MCF 10A (cell line): ENCODE measurements around the gene FERMT3. TPM values are rescaled to one million over a fixed set of nuclear protein-coding genes. Genes with fewer than 3 reads are reported as not detected.

Source experiments
- BruUV-seq: library from RNA; stranded (reverse); fragments of 400-500 nt; replicated peaks from 2 replicates; lab custom pipeline; 2021; lab: Mats Ljungman, UMichigan
- CTCF ChIA-PET: fragments of 300-600 bp; sonication (Branson Sonifier 250); formaldehyde crosslinking; extraction: SDS; loops from one replicate; lab custom pipeline; 2021; ENCODE audit warnings: antibody characterized with exemption, inconsistent platforms; lab: Yijun Ruan, JAX
- POLR2A ChIA-PET: fragments of 300-600, 350-650 bp; sonication (Branson Sonifier 250); formaldehyde crosslinking; extraction: SDS; loops from one replicate; lab custom pipeline; 2020; ENCODE audit warnings: antibody characterized with exemption, inconsistent platforms; lab: Yijun Ruan, JAX
- DNase-seq: peaks from one replicate; pipeline ENCODE4 v3.0.0-alpha.2; 2018; ENCODE audit not compliant: unreplicated experiment
- H3K27ac Mint-ChIP-seq: one replicate; pipeline ENCODE4 v1.8.0; 2022; ENCODE audit warnings: mild to moderate bottlenecking, low read depth, mixed read lengths; ENCODE audit not compliant: unreplicated experiment
- H3K27me3 Mint-ChIP-seq: one replicate; pipeline ENCODE4 v1.8.0; 2022; ENCODE audit warnings: mixed read lengths; ENCODE audit not compliant: insufficient read depth, unreplicated experiment
- H3K36me3 Mint-ChIP-seq: one replicate; pipeline ENCODE4 v1.8.0; 2022; ENCODE audit warnings: mild to moderate bottlenecking, moderate library complexity, mixed read lengths; ENCODE audit not compliant: insufficient read depth, unreplicated experiment
- H3K4me1 Mint-ChIP-seq: one replicate; pipeline ENCODE4 v1.8.0; 2022; ENCODE audit warnings: mixed read lengths; ENCODE audit not compliant: insufficient read depth, unreplicated experiment
- H3K4me3 Mint-ChIP-seq: one replicate; pipeline ENCODE4 v1.8.0; 2022; ENCODE audit warnings: mild to moderate bottlenecking, moderate library complexity, mixed read lengths; ENCODE audit not compliant: unreplicated experiment
- H3K9me3 Mint-ChIP-seq: one replicate; pipeline ENCODE4 v1.8.0; 2022; ENCODE audit warnings: mixed read lengths; ENCODE audit not compliant: unreplicated experiment
- intact Hi-C: fragments of 100-400 bp; cut with micrococcal nuclease; formaldehyde crosslinking; loops from 2 replicates; pipeline ENCODE4 v1.14.1; 2022
- total RNA-seq: library from RNA; stranded (reverse); gene quantifications from 2 replicates; pipeline ENCODE4 v1.2.3, GENCODE V29; 2022
- TF ChIP-seq, protein P1 (sequence below): fragments of 200-600 bp; IDR thresholded peaks from one replicate; pipeline ENCODE4 v1.8.0; 2022; ENCODE audit warnings: antibody characterized with exemption, mild to moderate bottlenecking; ENCODE audit not compliant: unreplicated experiment

Gene FERMT3
- total RNA-seq, 1 experiment from 2014 or later = 0.44 TPM

DNA sequence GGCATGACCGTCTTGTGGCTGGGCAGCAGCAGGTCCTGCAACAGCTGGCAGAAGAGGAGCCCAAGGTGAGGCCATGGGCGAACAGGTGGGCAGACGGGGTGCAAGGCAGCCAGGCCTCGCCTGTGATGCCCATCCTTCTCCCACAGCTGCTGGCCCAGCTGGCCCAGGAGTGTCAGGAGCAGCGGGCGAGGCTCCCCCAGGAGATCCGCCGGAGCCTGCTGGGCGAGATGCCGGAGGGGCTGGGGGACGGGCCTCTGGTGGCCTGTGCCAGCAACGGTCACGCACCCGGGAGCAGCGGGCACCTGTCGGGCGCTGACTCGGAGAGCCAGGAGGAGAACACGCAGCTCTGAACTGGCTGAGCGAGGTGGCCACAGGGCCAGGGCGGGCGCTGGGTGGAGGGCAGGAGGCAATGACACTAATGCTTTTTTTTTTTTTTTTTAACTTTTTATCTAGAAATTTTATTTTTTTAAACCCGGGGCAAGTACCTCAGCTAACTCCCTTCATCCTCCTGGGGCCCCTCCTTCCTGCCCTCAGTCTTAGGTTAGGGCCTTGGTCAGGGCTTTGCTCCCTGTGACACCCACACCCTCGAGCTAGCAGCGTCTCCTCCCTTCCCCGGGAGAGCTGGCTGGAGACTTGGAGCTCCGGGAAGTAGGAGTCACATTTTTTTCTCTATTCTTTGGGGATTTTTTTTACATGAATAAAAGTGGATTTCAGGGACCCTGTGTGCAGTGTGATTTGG, 60.9 kb downstream of the FERMT3 start:
- Mint-ChIP-seq H3K4me1 (peaks cover 23% of the 10 kb centered on the region), H3K36me3 (peaks cover 57% of the 10 kb centered on the region), H3K27ac (no peak overlapping the region), H3K4me3 (no peak overlapping the region), H3K27me3 (no peaks in the 10 kb centered on the region), H3K9me3 (no peaks in the 10 kb centered on the region)
- no peak for DNase-seq
- intact Hi-C loops = no loop called here
- BruUV-seq = no TSS peak
- CTCF ChIA-PET = interaction anchor here (0.6 to 6.4 kb wide), 7 partner anchors 14 to 1462 kb away, joined by 3 to 70 read pairs (median 3); partner anchors contain the start of gene PLCB3
- TF ChIP-seq, protein P1, sequence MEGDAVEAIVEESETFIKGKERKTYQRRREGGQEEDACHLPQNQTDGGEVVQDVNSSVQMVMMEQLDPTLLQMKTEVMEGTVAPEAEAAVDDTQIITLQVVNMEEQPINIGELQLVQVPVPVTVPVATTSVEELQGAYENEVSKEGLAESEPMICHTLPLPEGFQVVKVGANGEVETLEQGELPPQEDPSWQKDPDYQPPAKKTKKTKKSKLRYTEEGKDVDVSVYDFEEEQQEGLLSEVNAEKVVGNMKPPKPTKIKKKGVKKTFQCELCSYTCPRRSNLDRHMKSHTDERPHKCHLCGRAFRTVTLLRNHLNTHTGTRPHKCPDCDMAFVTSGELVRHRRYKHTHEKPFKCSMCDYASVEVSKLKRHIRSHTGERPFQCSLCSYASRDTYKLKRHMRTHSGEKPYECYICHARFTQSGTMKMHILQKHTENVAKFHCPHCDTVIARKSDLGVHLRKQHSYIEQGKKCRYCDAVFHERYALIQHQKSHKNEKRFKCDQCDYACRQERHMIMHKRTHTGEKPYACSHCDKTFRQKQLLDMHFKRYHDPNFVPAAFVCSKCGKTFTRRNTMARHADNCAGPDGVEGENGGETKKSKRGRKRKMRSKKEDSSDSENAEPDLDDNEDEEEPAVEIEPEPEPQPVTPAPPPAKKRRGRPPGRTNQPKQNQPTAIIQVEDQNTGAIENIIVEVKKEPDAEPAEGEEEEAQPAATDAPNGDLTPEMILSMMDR = no peak
- POLR2A ChIA-PET = interaction anchor here (0.8 to 7.6 kb wide), 8 partner anchors 8 to 41 kb away, joined by 3 to 125 read pairs (median 63); partner anchors contain the start of genes BAD, CATSPERZ, ESRRA and FKBP2

DNA sequence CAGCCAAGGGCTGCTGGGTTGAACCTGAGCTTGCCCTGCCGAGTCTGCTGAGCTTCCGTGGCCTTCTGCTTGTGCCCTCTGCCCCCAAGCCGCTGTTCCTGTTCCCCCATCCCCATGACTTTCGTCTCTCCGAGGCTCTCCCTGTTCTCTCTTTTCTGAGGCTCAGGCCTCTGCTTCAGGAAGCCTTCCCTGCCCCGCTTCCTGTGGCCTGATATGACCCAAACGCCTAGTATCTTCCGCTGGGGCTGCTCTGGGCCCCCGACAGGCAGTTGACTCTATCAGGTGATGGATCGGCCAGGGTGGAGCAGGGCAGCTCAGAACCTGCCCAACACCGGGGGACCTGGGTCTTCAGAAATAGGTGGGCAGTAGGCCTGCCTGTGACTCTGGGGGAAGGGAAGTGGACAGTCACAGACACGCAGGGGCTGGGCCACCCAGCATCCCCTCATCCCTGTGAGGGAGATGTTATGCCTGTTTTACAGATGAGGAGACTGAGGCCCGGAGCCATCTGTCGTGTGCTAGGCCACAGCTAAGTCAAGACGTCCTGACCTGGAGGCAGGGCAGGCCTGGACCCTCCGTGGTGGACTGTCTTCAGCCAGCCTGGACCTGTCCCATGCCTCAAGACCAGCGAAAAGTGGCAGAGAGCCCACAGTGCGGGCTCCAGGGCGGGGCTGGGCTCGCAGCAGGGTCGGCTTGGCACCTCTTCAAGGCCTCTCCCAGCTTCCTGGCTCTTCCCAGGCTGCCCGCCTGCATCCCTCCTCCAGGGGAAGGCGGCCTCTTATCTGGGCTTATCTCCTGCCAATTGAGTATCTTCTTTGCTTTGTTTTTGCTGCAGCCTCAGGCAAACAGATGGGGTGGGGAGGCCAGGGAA, 61.7 kb downstream of the FERMT3 start:
- ChIA-PET POLR2A (interaction anchor here (0.8 to 7.6 kb wide), 22 partner anchors 9 to 87 kb away, joined by 3 to 125 read pairs (median 8); partner anchors contain the start of genes BAD, CATSPERZ, ESRRA and FKBP2), CTCF (interaction anchor here (0.6 to 6.4 kb wide), 8 partner anchors 13 to 1462 kb away, joined by 3 to 70 read pairs (median 4); partner anchors contain the start of gene PLCB3)
- intact Hi-C loops = no loop called here
- DNase-seq = peak; percentile 73
- peak overlapping the region; percentile 96 for H3K27ac Mint-ChIP-seq
- peaks cover 48% of the 10 kb centered on the region for H3K36me3 Mint-ChIP-seq
- H3K9me3 Mint-ChIP-seq = no peaks in the 10 kb centered on the region
- no peaks in the 10 kb centered on the region for H3K27me3 Mint-ChIP-seq
- BruUV-seq = no TSS peak
- H3K4me1 Mint-ChIP-seq = peaks cover 23% of the 10 kb centered on the region
- peak overlapping the region; percentile 96 for H3K4me3 Mint-ChIP-seq
- TF ChIP-seq, protein P1 = no peak

DNA sequence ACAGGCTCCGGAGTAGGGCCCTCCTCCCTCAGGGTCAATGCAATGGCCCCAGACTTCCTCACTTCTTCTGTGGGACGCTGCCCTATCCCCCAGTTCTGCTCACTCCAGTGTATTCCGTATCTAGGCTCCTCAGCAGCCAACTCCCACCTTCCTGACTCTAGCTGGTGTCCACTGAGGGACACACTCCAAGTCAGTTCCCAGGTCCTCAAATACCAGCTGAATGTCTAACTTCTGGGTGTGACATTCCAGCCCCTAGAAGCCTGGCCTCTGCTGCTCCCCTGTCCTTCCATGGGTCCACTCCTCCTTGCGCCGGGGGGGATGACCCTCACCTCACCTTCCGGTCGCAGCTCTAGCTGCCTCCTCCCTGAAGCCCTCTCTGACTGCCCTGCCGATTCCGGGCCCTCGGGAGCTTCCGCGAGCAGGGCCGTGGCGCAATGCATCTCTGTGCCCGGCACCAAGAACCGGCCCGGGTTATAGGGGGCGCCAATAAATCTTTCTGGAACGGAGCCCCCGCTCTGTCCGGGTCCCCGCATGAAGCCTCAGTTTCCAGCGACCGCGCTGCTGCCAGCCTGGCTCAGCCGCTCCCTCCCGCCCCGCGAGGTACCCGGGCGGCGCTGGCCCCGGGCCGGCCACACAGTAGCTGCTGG, 62.5 kb downstream of the FERMT3 start:
- Mint-ChIP-seq H3K4me1 (peaks cover 23% of the 10 kb centered on the region), H3K27me3 (no peaks in the 10 kb centered on the region), H3K9me3 (no peaks in the 10 kb centered on the region), H3K27ac (peak overlapping the region; percentile 96), H3K4me3 (peak overlapping the region; percentile 96), H3K36me3 (peaks cover 52% of the 10 kb centered on the region)
- CTCF ChIA-PET = interaction anchor here (0.7 to 6.4 kb wide), 5 partner anchors 18 to 1534 kb away, joined by 3 to 70 read pairs (median 8); partner anchors contain the start of gene PLCB3
- BruUV-seq = no TSS peak
- intact Hi-C loops = loop anchor here (1.0 kb wide), 1 partner anchor 18 kb away; the partner anchor contains the start of gene PLCB3
- TF ChIP-seq, protein P1 = no peak
- POLR2A ChIA-PET = interaction anchor here (0.8 to 7.6 kb wide), 24 partner anchors 8 to 510 kb away, joined by 3 to 125 read pairs (median 7); partner anchors contain the start of genes BAD, CATSPERZ, ESRRA and FKBP2
- peak; percentile 55 for DNase-seq
